GF-D8 (cell line): Measurements from ENCODE around the gene EML1.

Experiments
- DNase-seq: peaks from one replicate; lab custom pipeline; 2025; lab: John Stamatoyannopoulos, UW

Gene EML1

DNA sequence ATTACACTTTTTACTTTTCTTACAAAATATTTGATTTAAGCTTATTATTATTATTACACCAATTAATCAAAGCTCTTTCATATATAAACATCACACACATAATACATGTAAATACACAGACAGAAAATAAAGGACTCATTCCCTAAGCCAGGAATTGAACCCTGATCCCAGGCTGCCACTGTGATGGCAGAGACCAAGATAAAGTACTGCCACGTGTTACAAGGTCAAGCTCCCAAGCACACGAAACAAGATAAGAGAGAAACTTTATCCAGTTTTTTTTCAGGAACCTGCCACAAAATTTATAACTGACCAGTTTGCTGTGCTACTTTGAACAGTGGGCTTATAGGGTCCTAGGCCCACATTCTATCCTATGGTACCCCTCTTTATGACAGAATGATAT lies 111.3 kb downstream of the EML1 start:
- no peak for DNase-seq

GRCh38 chr14:99905121-99905520 lies 111.9 kb downstream of the EML1 start:
- DNase-seq: no peak

DNA sequence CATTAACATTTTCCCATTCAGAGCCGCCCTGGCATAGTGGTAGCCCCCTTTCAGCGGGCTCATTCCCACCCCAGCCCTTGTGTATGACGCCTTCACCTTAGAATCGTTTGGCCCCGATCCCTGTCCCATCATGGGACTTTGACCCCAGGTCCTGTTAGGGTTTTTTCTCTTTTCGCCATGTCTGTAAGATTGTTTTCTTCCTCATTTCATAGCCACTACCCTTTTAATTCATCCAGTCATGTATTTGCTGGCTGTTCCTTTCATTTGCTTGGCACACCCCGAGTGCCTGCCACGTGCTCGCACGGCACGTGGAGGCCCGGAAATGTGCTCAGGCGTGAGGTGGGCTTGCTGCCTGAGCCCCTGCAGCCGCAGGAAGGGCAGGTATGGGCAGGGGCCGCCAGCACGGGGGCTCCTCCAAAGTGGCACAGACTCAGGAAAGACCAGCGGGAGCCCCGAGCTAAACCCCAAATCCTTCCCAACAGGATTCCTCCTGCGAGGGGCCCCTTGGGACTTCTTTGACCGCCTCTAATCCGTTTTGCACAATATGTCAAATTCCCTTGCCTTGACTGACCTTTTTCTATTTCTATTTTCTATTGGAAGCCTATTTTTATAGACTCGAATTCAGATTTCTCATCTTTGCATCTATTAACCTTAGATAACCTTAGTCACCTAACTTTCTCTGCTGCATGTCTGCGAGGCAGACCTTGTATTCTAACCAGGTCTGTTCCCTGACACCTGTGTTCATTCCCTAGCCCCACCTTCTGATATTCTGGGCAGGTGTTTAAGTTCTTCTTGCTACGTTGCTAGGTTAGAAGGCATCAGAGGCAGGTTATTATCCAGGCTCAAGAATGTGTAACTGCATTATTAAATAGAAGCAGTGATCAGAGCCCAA lies 114.8 kb downstream of the EML1 start:
- no peak for DNase-seq

DNA sequence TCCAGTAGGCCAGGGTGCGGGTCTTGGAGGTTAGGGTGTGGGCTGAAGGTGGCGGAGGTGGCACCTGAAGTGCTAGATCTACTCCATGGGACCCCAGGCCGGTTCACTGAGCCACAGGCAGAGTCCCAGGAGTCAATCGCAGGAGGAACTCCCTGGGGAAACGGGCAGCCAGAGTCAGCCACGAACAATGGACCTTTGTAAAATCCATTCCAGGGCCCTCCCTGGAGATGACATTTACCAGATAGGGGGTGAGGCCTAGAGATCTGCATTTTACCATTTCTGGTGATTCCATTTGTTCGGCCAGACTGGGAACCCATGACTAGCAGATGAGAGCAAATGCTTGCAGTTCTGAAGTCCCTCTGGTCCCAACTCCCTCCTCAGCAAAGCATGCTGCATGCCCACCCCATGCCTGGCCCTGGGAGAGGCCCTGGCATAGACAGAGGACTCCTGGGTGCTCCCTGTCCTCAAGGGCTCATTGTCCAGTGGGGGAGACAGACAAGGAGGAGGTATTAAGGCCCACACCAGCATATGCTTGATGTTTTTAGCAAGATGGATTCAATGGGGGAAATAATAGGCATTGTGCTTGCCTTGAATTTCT lies 115.5 kb downstream of the EML1 start:
- DNase-seq: no peak

DNA sequence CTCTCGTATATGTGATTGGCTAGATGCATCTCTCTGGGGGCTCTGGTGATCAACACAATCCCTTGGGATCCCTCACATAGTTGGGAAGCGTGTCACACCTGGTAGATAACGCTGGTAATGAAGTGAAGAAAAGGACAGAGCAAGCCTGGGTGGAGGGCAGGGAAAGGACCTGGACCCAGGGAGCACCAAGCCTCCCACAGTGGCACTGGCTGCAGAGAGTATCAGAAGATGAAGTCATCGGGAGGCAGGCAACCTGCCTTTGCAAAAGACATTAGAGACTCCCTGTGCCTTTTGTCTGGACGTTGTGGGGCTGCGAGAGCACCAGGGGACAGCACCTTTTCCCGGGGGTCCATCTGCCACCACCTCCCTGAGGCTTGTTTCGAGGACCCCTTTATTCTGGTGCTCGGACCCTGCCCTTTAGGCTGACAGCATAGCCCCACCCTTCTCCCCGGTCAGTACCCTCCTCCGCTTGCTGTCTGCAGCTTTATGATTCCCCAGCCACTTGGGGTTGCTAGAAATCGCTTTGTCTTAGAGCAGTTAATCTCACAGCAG lies 116.4 kb downstream of the EML1 start:
- DNase-seq: no peak

GRCh38 chr14:99910337-99911309 lies 117.4 kb downstream of the EML1 start:
- DNase-seq: no peak

GRCh38 chr14:99915305-99916090 lies 122.3 kb downstream of the EML1 start:
- no peak for DNase-seq

GRCh38 chr14:99916091-99916383 lies 122.8 kb downstream of the EML1 start:
- DNase-seq: no peak

DNA sequence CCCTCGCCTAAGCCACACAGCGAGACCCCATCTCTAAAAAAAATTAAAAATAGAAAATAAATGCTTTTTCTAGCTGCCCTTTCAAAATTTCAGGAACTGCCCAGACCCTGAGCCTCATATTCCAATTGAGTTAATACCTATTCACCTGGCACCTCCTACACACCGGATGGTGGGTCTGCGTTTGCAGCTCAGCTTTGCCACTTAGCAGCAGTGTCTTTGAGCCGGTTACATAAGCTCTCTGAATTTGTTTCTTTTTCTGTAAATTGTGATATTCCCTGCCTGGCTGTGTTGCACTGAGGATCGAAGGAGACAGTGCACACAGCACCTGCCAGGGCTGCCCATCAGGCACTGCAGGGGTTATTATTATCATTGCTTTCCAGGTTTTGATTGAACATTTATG lies 125.6 kb downstream of the EML1 start:
- no peak for DNase-seq

- no peak for DNase-seq
Measured at GRCh38 chr14:99921425-99921824, 128.2 kb downstream of the EML1 start.

GRCh38 chr14:99924379-99924778 lies 131.2 kb downstream of the EML1 start:
- no peak for DNase-seq

DNA sequence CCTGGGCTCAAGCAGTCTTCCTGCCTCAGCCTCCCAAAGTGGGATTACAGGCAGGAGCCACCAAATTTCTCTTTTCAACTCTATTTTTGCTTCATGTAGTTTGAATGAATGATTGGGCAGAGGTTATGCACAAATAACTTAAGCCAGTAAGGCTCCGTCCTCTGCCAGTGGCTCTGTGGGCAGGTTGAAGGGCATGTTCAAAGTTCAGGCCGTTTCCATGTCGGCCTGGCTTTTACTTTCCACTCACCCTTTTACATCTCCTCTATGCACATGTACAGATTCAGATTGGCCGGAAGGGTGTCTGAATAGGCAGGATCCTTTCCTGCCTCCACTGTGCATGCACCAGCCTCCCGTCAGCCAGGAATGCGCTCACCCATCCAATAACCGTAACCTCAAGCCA lies 132.3 kb downstream of the EML1 start:
- no peak for DNase-seq

GRCh38 chr14:99928963-99929362 lies 135.8 kb downstream of the EML1 start:
- no peak for DNase-seq

DNA sequence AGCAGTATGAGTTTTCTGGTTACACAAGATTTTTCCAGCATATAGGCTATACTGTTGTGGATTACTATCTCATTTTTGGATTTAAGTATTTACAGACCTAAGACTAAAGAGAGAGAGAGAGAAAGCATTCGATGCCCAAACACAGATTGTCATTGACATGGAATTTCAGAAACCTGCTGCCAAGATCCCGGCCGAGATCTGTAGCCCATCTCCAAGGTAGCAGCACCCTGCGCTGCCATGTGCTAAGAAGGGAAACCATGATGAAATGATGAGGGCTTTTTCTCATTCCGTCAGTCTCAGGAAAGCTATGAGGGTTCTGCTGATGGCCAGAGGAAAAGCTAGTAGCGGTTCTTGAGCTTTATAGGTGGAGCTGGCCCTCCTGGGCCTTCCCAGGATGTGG lies 136.4 kb downstream of the EML1 start:
- DNase-seq: no peak

DNA sequence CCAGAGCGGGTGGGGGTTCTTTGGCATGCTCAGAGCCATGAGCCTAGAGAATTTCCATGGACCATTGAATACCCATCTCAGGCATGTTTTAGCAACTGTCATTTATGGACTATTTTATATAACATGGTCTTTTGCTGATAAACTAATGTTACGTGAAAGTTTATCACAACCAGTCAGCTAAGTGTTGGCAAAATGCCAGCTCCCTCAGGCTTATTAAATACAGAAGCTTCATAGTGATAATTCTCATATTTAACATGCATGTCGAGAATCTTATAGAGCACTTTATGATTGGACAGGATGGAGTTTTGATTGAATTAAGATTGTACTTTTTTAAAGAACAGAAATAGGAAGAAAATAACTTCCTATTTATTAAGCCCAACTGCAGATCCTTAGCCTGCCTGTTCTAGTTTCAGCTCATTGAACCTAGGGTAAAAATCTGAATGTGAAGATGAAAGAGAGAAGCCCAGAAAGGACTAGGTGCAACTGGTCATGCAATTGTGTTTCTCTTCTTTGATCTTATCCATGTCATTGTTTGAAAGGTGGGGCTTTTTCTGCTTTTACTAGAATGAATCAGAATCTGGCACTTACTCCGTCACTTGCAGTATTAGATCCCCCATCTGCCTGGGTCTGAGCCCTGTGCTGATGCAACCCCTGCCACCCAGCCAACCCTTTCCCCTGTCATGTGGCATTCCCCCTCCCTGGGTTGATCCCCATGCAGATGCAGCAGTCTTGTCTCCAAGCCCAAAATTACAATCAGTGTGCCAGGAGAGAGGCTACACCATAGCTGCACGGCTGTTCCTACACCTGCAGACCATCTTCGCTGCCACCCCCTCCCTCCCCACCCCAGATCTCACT lies 137.4 kb downstream of the EML1 start:
- DNase-seq: no peak

- no peak for DNase-seq
Measured at GRCh38 chr14:99931308-99931707, 138.1 kb downstream of the EML1 start.

DNA sequence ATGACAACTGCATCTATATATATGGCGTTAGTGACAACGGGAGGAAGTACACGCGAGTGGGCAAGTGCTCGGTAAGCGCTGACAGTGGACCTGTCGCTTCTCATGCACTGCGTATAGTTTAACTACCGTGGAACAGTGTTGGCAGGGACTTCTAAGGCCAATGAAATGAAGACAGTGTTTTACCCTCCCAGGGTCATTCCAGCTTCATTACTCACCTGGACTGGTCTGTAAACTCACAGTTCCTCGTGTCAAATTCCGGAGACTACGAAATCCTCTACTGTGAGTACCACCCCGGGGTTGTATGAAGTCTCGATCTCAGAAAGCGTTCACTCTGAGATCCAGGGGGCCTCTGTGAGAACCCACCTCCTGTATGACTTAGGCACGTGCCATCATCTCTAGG lies 142.8 kb downstream of the EML1 start:
- DNase-seq: no peak

- no peak for DNase-seq
Measured at GRCh38 chr14:99936738-99937474, 143.7 kb downstream of the EML1 start.

GRCh38 chr14:99937475-99938244 lies 144.4 kb downstream of the EML1 start:
- no peak for DNase-seq
